ENCODE results near the gene TRIM52. TPM values are rescaled to one million over a fixed set of nuclear protein-coding genes. Genes with fewer than 3 reads are reported as not detected.

Gene TRIM52
- total and polyA plus RNA-seq, 2 of the 13 experiments (the other 11 are each of a cell fraction or from before 2014, with no cell fraction given), result 7.2 to 11.6 TPM

DNA sequence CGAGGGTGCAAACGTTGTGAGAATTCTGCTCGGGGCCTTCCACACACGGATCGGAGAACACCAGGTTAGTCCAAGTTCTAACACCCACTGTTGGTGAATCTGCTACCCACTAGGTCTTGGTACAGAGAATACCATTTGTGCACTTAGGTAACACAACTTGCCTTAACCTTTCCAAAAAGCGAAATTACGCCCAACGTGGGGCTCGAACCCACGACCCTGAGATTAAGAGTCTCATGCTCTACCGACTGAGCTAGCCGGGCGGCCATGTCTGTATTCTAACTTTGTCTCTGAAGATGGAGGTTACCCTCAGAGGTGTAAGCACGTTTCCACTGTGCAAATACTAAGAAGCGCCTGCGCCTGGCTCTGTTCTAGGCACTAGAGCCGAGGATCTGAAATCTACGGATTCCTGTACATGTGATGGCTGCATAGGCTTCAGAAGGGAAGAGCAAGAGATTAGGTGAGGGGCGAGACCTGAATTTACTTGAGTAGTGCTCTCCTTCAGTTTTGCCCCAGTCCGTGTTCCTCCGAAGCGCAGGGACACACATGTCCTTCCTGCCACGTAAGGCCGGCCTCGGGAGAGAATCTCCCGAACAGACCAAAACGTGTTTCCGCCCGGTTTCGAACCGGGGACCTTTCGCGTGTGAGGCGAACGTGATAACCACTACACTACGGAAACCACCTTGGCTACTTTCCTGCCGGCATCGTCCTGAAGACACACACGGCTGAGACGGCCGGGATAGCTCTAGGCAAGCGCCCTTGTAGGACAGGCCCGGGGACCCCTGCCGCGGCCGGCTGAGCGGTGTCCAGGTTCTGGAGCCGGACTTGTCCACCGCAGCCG lies 38.9 kb downstream of the TRIM52 start (continued):
- TF ChIP-seq ZNF709 (CRISPR knock-in tag; IDR thresholded peaks at IDR 0.05) (peak; percentile 79; the same call in 1 of the 2 replicates), ERF (CRISPR knock-in tag; IDR thresholded peaks at IDR 0.05) (no peak), IKZF1 (IDR thresholded peaks at IDR 0.05) (no peak), NR1H2 (CRISPR knock-in tag; IDR thresholded peaks at IDR 0.05; ENCODE audit: borderline replicate concordance, low read depth) (no peak), ZNF431 (CRISPR knock-in tag; IDR thresholded peaks at IDR 0.05; ENCODE audit: borderline replicate concordance, low read depth) (peak; percentile 78; the same call in 1 of the 2 replicates), U2AF2 (IDR thresholded peaks at IDR 0.05; ENCODE audit: low read depth, low read length) (no peak), MED8 (CRISPR knock-in tag; IDR thresholded peaks at IDR 0.05; ENCODE audit: insufficient replicate concordance) (no peak), ZNF234 (CRISPR knock-in tag; conservative IDR thresholded peaks at IDR 0.05) (peak; percentile 83; the same call in 1 of the 2 replicates), ZBTB42 (CRISPR knock-in tag; IDR thresholded peaks at IDR 0.05) (no peak), CBX1 (IDR thresholded peaks at IDR 0.05; ENCODE audit: low read depth) (peak; percentile 87), ZIK1 (CRISPR knock-in tag; IDR thresholded peaks at IDR 0.05; ENCODE audit: borderline replicate concordance, low read depth) (peak; percentile 64; the same call in 1 of the 2 replicates), SP140L (CRISPR knock-in tag; IDR thresholded peaks at IDR 0.05; ENCODE audit: borderline replicate concordance) (no peak), ZNF615 (CRISPR knock-in tag; IDR thresholded peaks at IDR 0.05; ENCODE audit: borderline replicate concordance) (no peak), TEAD3 (CRISPR knock-in tag; optimal IDR thresholded peaks at IDR 0.05; ENCODE audit: borderline replicate concordance) (peak; percentile 8), ZNF878 (CRISPR knock-in tag; IDR thresholded peaks at IDR 0.05) (peak; percentile 53), KDM6A (CRISPR knock-in tag; IDR thresholded peaks at IDR 0.05; ENCODE audit: low read depth) (no peak)
- TF ChIP-seq, protein P1, sequence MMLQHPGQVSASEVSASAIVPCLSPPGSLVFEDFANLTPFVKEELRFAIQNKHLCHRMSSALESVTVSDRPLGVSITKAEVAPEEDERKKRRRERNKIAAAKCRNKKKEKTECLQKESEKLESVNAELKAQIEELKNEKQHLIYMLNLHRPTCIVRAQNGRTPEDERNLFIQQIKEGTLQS (CRISPR knock-in tag; IDR thresholded peaks at IDR 0.05), result peak; percentile 9; the same call in 1 of the 2 replicates
- TF ChIP-seq, protein P2, sequence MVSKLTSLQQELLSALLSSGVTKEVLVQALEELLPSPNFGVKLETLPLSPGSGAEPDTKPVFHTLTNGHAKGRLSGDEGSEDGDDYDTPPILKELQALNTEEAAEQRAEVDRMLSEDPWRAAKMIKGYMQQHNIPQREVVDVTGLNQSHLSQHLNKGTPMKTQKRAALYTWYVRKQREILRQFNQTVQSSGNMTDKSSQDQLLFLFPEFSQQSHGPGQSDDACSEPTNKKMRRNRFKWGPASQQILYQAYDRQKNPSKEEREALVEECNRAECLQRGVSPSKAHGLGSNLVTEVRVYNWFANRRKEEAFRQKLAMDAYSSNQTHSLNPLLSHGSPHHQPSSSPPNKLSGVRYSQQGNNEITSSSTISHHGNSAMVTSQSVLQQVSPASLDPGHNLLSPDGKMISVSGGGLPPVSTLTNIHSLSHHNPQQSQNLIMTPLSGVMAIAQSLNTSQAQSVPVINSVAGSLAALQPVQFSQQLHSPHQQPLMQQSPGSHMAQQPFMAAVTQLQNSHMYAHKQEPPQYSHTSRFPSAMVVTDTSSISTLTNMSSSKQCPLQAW (CRISPR knock-in tag; IDR thresholded peaks at IDR 0.05), result peak; percentile 32
- TF ChIP-seq, protein P3, sequence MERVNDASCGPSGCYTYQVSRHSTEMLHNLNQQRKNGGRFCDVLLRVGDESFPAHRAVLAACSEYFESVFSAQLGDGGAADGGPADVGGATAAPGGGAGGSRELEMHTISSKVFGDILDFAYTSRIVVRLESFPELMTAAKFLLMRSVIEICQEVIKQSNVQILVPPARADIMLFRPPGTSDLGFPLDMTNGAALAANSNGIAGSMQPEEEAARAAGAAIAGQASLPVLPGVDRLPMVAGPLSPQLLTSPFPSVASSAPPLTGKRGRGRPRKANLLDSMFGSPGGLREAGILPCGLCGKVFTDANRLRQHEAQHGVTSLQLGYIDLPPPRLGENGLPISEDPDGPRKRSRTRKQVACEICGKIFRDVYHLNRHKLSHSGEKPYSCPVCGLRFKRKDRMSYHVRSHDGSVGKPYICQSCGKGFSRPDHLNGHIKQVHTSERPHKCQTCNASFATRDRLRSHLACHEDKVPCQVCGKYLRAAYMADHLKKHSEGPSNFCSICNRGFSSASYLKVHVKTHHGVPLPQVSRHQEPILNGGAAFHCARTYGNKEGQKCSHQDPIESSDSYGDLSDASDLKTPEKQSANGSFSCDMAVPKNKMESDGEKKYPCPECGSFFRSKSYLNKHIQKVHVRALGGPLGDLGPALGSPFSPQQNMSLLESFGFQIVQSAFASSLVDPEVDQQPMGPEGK (CRISPR knock-in tag; IDR thresholded peaks at IDR 0.05), result no peak; the same call in 1 of the 2 replicates
- TF ChIP-seq, protein P4, sequence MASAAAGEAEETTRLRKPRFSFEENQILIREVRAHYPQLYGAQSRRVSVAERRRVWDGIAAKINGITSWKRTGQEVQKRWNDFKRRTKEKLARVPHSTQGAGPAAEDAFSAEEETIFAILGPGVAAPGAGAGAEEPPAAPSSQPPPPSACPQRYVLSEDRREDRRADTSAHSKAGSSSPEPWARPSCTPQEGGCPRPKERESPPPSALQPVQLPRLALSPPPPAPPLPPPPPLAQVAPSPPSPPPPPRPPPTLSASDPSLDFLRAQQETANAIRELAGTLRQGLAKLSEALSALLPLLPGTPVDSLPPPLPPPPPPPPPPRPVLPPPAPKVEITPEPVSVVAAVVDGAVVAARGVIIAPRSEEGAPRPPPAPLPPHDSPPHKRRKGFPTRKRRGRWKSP (CRISPR knock-in tag; IDR thresholded peaks at IDR 0.05), result peak; percentile 90
- TF ChIP-seq, protein P5, sequence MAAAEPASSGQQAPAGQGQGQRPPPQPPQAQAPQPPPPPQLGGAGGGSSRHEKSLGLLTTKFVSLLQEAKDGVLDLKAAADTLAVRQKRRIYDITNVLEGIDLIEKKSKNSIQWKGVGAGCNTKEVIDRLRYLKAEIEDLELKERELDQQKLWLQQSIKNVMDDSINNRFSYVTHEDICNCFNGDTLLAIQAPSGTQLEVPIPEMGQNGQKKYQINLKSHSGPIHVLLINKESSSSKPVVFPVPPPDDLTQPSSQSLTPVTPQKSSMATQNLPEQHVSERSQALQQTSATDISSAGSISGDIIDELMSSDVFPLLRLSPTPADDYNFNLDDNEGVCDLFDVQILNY (CRISPR knock-in tag; conservative IDR thresholded peaks at IDR 0.05), result no peak
- TF ChIP-seq, protein P6, sequence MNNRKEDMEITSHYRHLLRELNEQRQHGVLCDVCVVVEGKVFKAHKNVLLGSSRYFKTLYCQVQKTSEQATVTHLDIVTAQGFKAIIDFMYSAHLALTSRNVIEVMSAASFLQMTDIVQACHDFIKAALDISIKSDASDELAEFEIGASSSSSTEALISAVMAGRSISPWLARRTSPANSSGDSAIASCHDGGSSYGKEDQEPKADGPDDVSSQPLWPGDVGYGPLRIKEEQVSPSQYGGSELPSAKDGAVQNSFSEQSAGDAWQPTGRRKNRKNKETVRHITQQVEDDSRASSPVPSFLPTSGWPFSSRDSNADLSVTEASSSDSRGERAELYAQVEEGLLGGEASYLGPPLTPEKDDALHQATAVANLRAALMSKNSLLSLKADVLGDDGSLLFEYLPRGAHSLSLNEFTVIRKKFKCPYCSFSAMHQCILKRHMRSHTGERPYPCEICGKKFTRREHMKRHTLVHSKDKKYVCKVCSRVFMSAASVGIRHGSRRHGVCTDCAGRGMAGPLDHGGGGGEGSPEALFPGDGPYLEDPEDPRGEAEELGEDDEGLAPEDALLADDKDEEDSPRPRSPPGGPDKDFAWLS (CRISPR knock-in tag; IDR thresholded peaks at IDR 0.05; ENCODE audit: borderline replicate concordance), result no peak

All from HepG2 (cell line).